K562 (cell line): ENCODE data around the gene DEK. TPM values are rescaled to one million over a fixed set of nuclear protein-coding genes. Genes with fewer than 3 reads are reported as not detected.

Experiments used
- ATAC-seq: fragments of 200-7000 bp; cut with Tn5 transposase; 3 replicates; pipeline ENCODE4 v1.9.1; 2020; ENCODE audit warnings: moderate library complexity
- BruUV-seq: library from RNA; stranded (reverse); fragments of 400-500 nt; replicated peaks from 2 replicates; lab custom pipeline; 2021; lab: Mats Ljungman, UMichigan
- CTCF ChIA-PET: fragments of 300-600 bp; formaldehyde crosslinking; extraction: SDS; loops from one replicate; lab custom pipeline; 2021; ENCODE audit warnings: low intra/inter-chr PET ratio; lab: Yijun Ruan, JAX
- POLR2A ChIA-PET: fragments of 300-600, 350-650 bp; sonication (Branson Sonifier 250); formaldehyde crosslinking; extraction: SDS; loops from one replicate; lab custom pipeline; 2021; ENCODE audit warnings: antibody characterized with exemption, inconsistent platforms; lab: Yijun Ruan, JAX
- DNase-seq, 4 experiments: peaks; one replicate each; pipeline versions ENCODE4 v3.0.0 to v3.0.0-alpha.2; 2011 to 2018; ENCODE audit warnings: low spot score in 3 of 4, mixed read lengths in 3 of 4; ENCODE audit errors: extremely low read depth in 1 of 4
- FAIRE-seq: peaks from 2 replicates; lab custom pipeline; 2011; peaks lifted over from hg19 to GRCh38; lab: Jason Lieb, UNC
- H2AFZ ChIP-seq: 2 replicates; pipeline ENCODE4 v1.6.0; 2011; ENCODE audit warnings: low read depth, low read length, control low read depth, inconsistent platforms
- H3K27ac ChIP-seq: fragments of 200-600 bp; 3 replicates; pipeline ENCODE4 v1.8.0; 2011; ENCODE audit warnings: low read depth, mild to moderate bottlenecking, control low read depth, inconsistent platforms, low read length, moderate library complexity, mixed read lengths; ENCODE audit errors: extremely low read depth
- H3K27me3 ChIP-seq, 2 experiments: fragments of 300-600 bp in 1 of 2; 2 replicates in 1 of 2; 3 replicates in 1 of 2; pipeline versions ENCODE4 v1.6.0 to v1.8.0; 2011; ENCODE audit warnings: inconsistent platforms in 2 of 2, low read length in 2 of 2, mild to moderate bottlenecking in 1 of 2, mixed read lengths in 1 of 2, moderate library complexity in 1 of 2; ENCODE audit not compliant: control insufficient read depth in 2 of 2, insufficient read depth in 2 of 2
- H3K36me3 ChIP-seq: fragments of 300-600 bp; 3 replicates; pipeline ENCODE4 v1.8.0; 2011; ENCODE audit warnings: mild to moderate bottlenecking, low read length, inconsistent platforms; ENCODE audit not compliant: control insufficient read depth, insufficient read depth
- H3K4me1 ChIP-seq, 2 experiments: fragments of 200-600 bp in 1 of 2; replicated peaks in 1 of 2; 2 replicates in 1 of 2; 3 replicates in 1 of 2; pipeline versions ENCODE4 v1.5.1 to v1.8.0; 2011; ENCODE audit warnings: inconsistent platforms in 2 of 2, low read length in 2 of 2, mild to moderate bottlenecking in 1 of 2, mixed read lengths in 1 of 2, moderate library complexity in 1 of 2; ENCODE audit not compliant: control insufficient read depth in 2 of 2, insufficient read depth in 2 of 2
- H3K4me2 ChIP-seq: 2 replicates; pipeline ENCODE4 v1.6.1; 2011; ENCODE audit warnings: low read length, control low read depth, inconsistent platforms, mixed read lengths; ENCODE audit not compliant: insufficient read depth
- H3K4me3 ChIP-seq: fragments of 200-600 bp; sonication (generic), shearing (Covaris generic); 2 replicates; pipeline ENCODE4 v1.5.1; 2016; ENCODE audit warnings: control low read depth, inconsistent platforms
- H3K79me2 ChIP-seq: fragments of 200-600 bp; 3 replicates; pipeline ENCODE4 v1.8.0; 2011; ENCODE audit warnings: low read length, inconsistent platforms; ENCODE audit not compliant: control insufficient read depth, insufficient read depth
- H3K9ac ChIP-seq, 2 experiments: 2 replicates each; pipeline versions ENCODE4 v1.6.0 to v1.6.1; 2011; ENCODE audit warnings: low read depth in 2 of 2, low read length in 2 of 2, control low read depth in 1 of 2, inconsistent platforms in 1 of 2, mild to moderate bottlenecking in 1 of 2, mixed read lengths in 1 of 2; ENCODE audit not compliant: insufficient read depth in 1 of 2
- H3K9me1 ChIP-seq: one replicate; pipeline ENCODE4 v1.6.0; 2011; ENCODE audit warnings: inconsistent platforms, mild to moderate bottlenecking, low read length, moderate library complexity; ENCODE audit not compliant: control insufficient read depth, insufficient read depth
- H3K9me3 ChIP-seq: replicated peaks from 2 replicates; pipeline ENCODE4 v1.5.1; 2011; ENCODE audit warnings: low read depth, low read length, inconsistent platforms; ENCODE audit not compliant: control insufficient read depth, insufficient read depth
- H4K20me1 ChIP-seq: replicated peaks from 2 replicates; pipeline ENCODE4 v1.6.1; 2011; ENCODE audit warnings: low read length, inconsistent platforms, mixed read lengths; ENCODE audit not compliant: control insufficient read depth, insufficient read depth
- KLF13 ChIP-seq: fragments of 450-650 bp; IDR thresholded peaks from 2 replicates; pipeline ENCODE4 v1.6.1; 2016; ENCODE audit warnings: missing genetic modification characterization, low read depth, mild to moderate bottlenecking, missing compliant biosample characterization, moderate library complexity, borderline replicate concordance
- RBM22 ChIP-seq: fragments of 200-400 bp; formaldehyde crosslinking; IDR thresholded peaks from 2 replicates; pipeline ENCODE4 v1.6.1; 2018; ENCODE audit warnings: low read length, low read depth; ENCODE audit not compliant: poor library complexity, severe bottlenecking
- SRSF1 ChIP-seq: fragments of 200-400 bp; formaldehyde crosslinking; IDR thresholded peaks from 2 replicates; pipeline ENCODE4 v1.6.1; 2017; ENCODE audit warnings: mild to moderate bottlenecking, low read depth, low read length, moderate library complexity
- TARDBP ChIP-seq: fragments of 450-650 bp; IDR thresholded peaks from 2 replicates; pipeline ENCODE4 v1.6.1; 2016
- WGBS: fragments of 100-300 bp; shearing (Covaris generic); methylation state at CpG from one replicate; pipeline ENCODE4 v1.1.6; 2016; ENCODE audit warnings: low coverage, mixed read lengths; ENCODE audit not compliant: insufficient coverage; ENCODE audit errors: missing lambda C conversion rate; 5-methylcytosine and 5-hydroxymethylcytosine counted together
- in situ Hi-C: fragments of 300-500 bp; cut with MboI; formaldehyde crosslinking; loops from 4 replicates; pipeline ENCODE4 v1.15.0; 2018; ENCODE audit warnings: inconsistent platforms, mixed read lengths
- intact Hi-C: fragments of 100-400 bp; cut with micrococcal nuclease; formaldehyde crosslinking; loops from 2 replicates; pipeline ENCODE4 v1.14.2; 2022
- polyA plus RNA-seq, 8 experiments: library from polyadenylated mRNA; depleted of rRNA in 4 of 8; stranded (reverse) in 5 of 8; unstranded in 3 of 8; fragments of >200 nt; fragmentation: Nextera tagmentation in 2 of 8; fragmentation: Illumina TruSeq in 1 of 8; extraction: Ambion mirVana in 2 of 8; extraction: Trizol in 1 of 8; gene quantifications; 2 replicates each; pipeline versions ENCODE4 v1.2.1 to v1.2.3, GENCODE V29; 2011 to 2014; ENCODE audit warnings: inconsistent platforms in 1 of 8, missing spikeins in 1 of 8
- total RNA-seq, 7 experiments: library from RNA; depleted of rRNA in 6 of 7; stranded (reverse); fragments of >200 nt in 6 of 7; fragmentation: Illumina TruSeq in 2 of 7; extraction: Trizol in 2 of 7; gene quantifications; 2 replicates each; pipeline versions ENCODE4 v1.2.1 to v1.2.3, GENCODE V29; 2011 to 2021; ENCODE audit warnings: low replicate concordance in 1 of 7
- TF ChIP-seq, protein P1 (sequence below): fragments of 450-650 bp; IDR thresholded peaks from 2 replicates; pipeline ENCODE4 v1.6.1; 2016; ENCODE audit warnings: borderline replicate concordance
- TF ChIP-seq, protein P2 (sequence below), 3 experiments: fragments of 200-800 bp in 1 of 3; sonication (Bioruptor generic) in 1 of 3; sonication (generic) in 1 of 3; formaldehyde crosslinking in 1 of 3; IDR thresholded peaks; 2 replicates each; pipeline versions ENCODE4 v1.6.1 to v1.8.0; 2016 to 2022; ENCODE audit warnings: mild to moderate bottlenecking in 2 of 3, missing compliant biosample characterization in 2 of 3, missing genetic modification characterization in 2 of 3, missing genetic modification reagents in 1 of 3
- TF ChIP-seq, protein P3 (sequence below): sonication (generic); formaldehyde crosslinking; IDR thresholded peaks from 2 replicates; pipeline ENCODE4 v1.8.0; 2023; ENCODE audit warnings: missing genetic modification reagents, mild to moderate bottlenecking, borderline replicate concordance
- TF ChIP-seq, protein P4 (sequence below): fragments of 250-450 bp; sonication (Bioruptor Pico); IDR thresholded peaks from 2 replicates; pipeline ENCODE4 v1.5.0; 2020; ENCODE audit warnings: mild to moderate bottlenecking, borderline replicate concordance

Gene DEK
- total and polyA plus RNA-seq, 9 of the 15 experiments (the other 6 are each of a cell fraction or from before 2014, with no cell fraction given): 82.3 to 338 (median 184) TPM

DNA sequence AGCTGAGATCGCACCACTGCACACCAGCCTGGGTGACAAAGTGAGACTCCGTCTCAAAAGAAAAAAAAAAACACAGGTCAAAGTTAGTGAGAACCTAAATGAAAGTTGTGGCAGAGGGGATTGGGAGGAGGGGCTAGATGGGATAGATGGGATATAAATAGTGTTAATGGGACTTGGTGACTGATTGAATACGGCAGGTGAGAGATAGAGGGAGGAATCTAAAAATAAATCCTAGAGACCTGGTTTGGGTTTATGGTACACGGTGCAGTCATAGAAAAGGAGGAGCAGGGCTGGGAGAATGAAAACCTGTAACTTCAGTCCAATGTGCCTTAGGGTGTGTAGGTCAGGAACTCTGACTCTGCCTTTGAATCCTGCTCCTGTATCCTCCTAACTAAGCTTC, 25.0 kb upstream of the DEK start:
- Histone ChIP-seq H3K9ac (no peak overlapping the region), H3K4me3 (no peak overlapping the region), H3K4me2 (no peak overlapping the region), H3K4me1 (no peaks in the 10 kb centered on the region), H4K20me1 (no peaks in the 10 kb centered on the region), H3K36me3 (no peaks in the 10 kb centered on the region), H3K79me2 (no peaks in the 10 kb centered on the region), H3K27me3 (peaks cover 27% of the 10 kb centered on the region in 2 experiments; a peak in 4 of 5 replicates), H3K9me1 (no peaks in the 10 kb centered on the region), H3K9me3 (no peaks in the 10 kb centered on the region), H3K27ac (no peak overlapping the region), H2AFZ (no peak overlapping the region)
- CTCF ChIA-PET: no interaction called here
- no peak for ATAC-seq
- in situ Hi-C loops (no loop called here), intact Hi-C loops (no loop called here)
- FAIRE-seq: no peak
- no peak for DNase-seq
- TF ChIP-seq, protein P1, sequence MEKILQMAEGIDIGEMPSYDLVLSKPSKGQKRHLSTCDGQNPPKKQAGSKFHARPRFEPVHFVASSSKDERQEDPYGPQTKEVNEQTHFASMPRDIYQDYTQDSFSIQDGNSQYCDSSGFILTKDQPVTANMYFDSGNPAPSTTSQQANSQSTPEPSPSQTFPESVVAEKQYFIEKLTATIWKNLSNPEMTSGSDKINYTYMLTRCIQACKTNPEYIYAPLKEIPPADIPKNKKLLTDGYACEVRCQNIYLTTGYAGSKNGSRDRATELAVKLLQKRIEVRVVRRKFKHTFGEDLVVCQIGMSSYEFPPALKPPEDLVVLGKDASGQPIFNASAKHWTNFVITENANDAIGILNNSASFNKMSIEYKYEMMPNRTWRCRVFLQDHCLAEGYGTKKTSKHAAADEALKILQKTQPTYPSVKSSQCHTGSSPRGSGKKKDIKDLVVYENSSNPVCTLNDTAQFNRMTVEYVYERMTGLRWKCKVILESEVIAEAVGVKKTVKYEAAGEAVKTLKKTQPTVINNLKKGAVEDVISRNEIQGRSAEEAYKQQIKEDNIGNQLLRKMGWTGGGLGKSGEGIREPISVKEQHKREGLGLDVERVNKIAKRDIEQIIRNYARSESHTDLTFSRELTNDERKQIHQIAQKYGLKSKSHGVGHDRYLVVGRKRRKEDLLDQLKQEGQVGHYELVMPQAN: no peak
- TF ChIP-seq, protein P2, sequence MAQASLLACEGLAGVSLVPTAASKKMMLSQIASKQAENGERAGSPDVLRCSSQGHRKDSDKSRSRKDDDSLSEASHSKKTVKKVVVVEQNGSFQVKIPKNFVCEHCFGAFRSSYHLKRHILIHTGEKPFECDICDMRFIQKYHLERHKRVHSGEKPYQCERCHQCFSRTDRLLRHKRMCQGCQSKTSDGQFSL (CRISPR knock-in tag; IDR thresholded peaks at IDR 0.05): no peak
- TF ChIP-seq, protein P2 (tag; IDR thresholded peaks at IDR 0.05): no peak
- TF ChIP-seq TARDBP: no peak
- TF ChIP-seq RBM22: no peak
- no peak for TF ChIP-seq KLF13
- TF ChIP-seq, protein P3, sequence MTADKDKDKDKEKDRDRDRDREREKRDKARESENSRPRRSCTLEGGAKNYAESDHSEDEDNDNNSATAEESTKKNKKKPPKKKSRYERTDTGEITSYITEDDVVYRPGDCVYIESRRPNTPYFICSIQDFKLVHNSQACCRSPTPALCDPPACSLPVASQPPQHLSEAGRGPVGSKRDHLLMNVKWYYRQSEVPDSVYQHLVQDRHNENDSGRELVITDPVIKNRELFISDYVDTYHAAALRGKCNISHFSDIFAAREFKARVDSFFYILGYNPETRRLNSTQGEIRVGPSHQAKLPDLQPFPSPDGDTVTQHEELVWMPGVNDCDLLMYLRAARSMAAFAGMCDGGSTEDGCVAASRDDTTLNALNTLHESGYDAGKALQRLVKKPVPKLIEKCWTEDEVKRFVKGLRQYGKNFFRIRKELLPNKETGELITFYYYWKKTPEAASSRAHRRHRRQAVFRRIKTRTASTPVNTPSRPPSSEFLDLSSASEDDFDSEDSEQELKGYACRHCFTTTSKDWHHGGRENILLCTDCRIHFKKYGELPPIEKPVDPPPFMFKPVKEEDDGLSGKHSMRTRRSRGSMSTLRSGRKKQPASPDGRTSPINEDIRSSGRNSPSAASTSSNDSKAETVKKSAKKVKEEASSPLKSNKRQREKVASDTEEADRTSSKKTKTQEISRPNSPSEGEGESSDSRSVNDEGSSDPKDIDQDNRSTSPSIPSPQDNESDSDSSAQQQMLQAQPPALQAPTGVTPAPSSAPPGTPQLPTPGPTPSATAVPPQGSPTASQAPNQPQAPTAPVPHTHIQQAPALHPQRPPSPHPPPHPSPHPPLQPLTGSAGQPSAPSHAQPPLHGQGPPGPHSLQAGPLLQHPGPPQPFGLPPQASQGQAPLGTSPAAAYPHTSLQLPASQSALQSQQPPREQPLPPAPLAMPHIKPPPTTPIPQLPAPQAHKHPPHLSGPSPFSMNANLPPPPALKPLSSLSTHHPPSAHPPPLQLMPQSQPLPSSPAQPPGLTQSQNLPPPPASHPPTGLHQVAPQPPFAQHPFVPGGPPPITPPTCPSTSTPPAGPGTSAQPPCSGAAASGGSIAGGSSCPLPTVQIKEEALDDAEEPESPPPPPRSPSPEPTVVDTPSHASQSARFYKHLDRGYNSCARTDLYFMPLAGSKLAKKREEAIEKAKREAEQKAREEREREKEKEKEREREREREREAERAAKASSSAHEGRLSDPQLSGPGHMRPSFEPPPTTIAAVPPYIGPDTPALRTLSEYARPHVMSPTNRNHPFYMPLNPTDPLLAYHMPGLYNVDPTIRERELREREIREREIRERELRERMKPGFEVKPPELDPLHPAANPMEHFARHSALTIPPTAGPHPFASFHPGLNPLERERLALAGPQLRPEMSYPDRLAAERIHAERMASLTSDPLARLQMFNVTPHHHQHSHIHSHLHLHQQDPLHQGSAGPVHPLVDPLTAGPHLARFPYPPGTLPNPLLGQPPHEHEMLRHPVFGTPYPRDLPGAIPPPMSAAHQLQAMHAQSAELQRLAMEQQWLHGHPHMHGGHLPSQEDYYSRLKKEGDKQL (CRISPR knock-in tag): no peak
- no peak for TF ChIP-seq SRSF1
- TF ChIP-seq, protein P4, sequence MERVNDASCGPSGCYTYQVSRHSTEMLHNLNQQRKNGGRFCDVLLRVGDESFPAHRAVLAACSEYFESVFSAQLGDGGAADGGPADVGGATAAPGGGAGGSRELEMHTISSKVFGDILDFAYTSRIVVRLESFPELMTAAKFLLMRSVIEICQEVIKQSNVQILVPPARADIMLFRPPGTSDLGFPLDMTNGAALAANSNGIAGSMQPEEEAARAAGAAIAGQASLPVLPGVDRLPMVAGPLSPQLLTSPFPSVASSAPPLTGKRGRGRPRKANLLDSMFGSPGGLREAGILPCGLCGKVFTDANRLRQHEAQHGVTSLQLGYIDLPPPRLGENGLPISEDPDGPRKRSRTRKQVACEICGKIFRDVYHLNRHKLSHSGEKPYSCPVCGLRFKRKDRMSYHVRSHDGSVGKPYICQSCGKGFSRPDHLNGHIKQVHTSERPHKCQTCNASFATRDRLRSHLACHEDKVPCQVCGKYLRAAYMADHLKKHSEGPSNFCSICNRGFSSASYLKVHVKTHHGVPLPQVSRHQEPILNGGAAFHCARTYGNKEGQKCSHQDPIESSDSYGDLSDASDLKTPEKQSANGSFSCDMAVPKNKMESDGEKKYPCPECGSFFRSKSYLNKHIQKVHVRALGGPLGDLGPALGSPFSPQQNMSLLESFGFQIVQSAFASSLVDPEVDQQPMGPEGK (CRISPR knock-in tag): no peak
- POLR2A ChIA-PET: interaction anchor here (0.6 to 1.4 kb wide), 2 partner anchors 10 to 247 kb away, joined by 3 to 4 read pairs; no protein-coding TSS in a partner anchor
- 8% methylated on average over 4 of the region's 4 CpGs for WGBS
- BruUV-seq: no TSS peak
